KMS-11 (cell line): ENCODE data around the gene TMEM127.

ENCODE experiments used
- H2AFZ ChIP-seq: fragments of 200-600 bp; sonication (generic); 2 replicates; pipeline ENCODE4 v1.6.1; 2016; ENCODE audit warnings: antibody characterized with exemption, mixed run types, low read depth
- H3K27ac ChIP-seq: fragments of 200-600 bp; sonication (generic); 2 replicates; pipeline ENCODE4 v1.6.1; 2016; ENCODE audit warnings: mild to moderate bottlenecking, mixed run types
- H3K27me3 ChIP-seq: fragments of 200-600 bp; sonication (generic); 2 replicates; pipeline ENCODE4 v1.6.1; 2017; ENCODE audit warnings: mild to moderate bottlenecking, low read depth, mixed run types, moderate library complexity; ENCODE audit not compliant: insufficient read depth
- H3K36me3 ChIP-seq: fragments of 200-600 bp; sonication (generic); 2 replicates; pipeline ENCODE4 v1.6.1; 2017; ENCODE audit warnings: mild to moderate bottlenecking, mixed run types; ENCODE audit not compliant: insufficient read depth
- H3K4me1 ChIP-seq: fragments of 200-600 bp; sonication (generic); 2 replicates; pipeline ENCODE4 v1.6.1; 2016; ENCODE audit warnings: mild to moderate bottlenecking, low read depth, mixed run types; ENCODE audit not compliant: poor library complexity, severe bottlenecking
- H3K4me2 ChIP-seq: fragments of 200-600 bp; sonication (generic); 2 replicates; pipeline ENCODE4 v1.7.0; 2016; ENCODE audit warnings: mild to moderate bottlenecking, mixed run types
- H3K4me3 ChIP-seq: fragments of 200-600 bp; sonication (generic); IDR thresholded peaks from 2 replicates; pipeline ENCODE4 v1.6.1; 2017; ENCODE audit warnings: low read depth, low read length, mixed read lengths; ENCODE audit not compliant: insufficient read depth
- H3K79me2 ChIP-seq: fragments of 200-600 bp; sonication (generic); 2 replicates; pipeline ENCODE4 v1.6.1; 2016; ENCODE audit warnings: low read depth, mixed run types; ENCODE audit not compliant: insufficient read depth
- H3K9ac ChIP-seq: fragments of 200-600 bp; sonication (generic); 2 replicates; pipeline ENCODE4 v1.6.1; 2016; ENCODE audit warnings: mild to moderate bottlenecking, mixed run types
- H4K20me1 ChIP-seq: fragments of 200-600 bp; sonication (generic); 2 replicates; pipeline ENCODE4 v1.6.1; 2016; ENCODE audit warnings: mild to moderate bottlenecking, mixed run types; ENCODE audit not compliant: insufficient read depth
- CTCF ChIP-seq: fragments of 200-600 bp; sonication (generic); conservative IDR thresholded peaks from 2 replicates; pipeline ENCODE4 v1.6.1; 2017; ENCODE audit warnings: low read depth, mild to moderate bottlenecking, antibody characterized with exemption, low read length, moderate library complexity, mixed read lengths

Gene TMEM127

GRCh38 chr2:96251721-96252292 lies 14.0 kb downstream of the TMEM127 start:
- H3K36me3 ChIP-seq: no peaks in the 10 kb centered on the region
- H3K79me2 ChIP-seq: no peaks in the 10 kb centered on the region
- no peak overlapping the region for H2AFZ ChIP-seq
- H3K27ac ChIP-seq: no peak overlapping the region
- no peaks in the 10 kb centered on the region for H3K27me3 ChIP-seq
- H4K20me1 ChIP-seq: no peaks in the 10 kb centered on the region
- no peaks in the 10 kb centered on the region for H3K4me1 ChIP-seq
- H3K9ac ChIP-seq: no peak overlapping the region
- no peak for TF ChIP-seq CTCF
- H3K4me2 ChIP-seq: no peak overlapping the region
- H3K4me3 ChIP-seq: no peak overlapping the region

- Histone ChIP-seq H2AFZ (no peak overlapping the region), H3K79me2 (no peaks in the 10 kb centered on the region), H3K27me3 (no peaks in the 10 kb centered on the region), H3K27ac (no peak overlapping the region), H3K4me2 (no peak overlapping the region), H3K4me1 (peaks cover 6% of the 10 kb centered on the region), H3K36me3 (no peaks in the 10 kb centered on the region), H3K9ac (no peak overlapping the region), H4K20me1 (no peaks in the 10 kb centered on the region), H3K4me3 (no peak overlapping the region)
- no peak for TF ChIP-seq CTCF
Measured at GRCh38 chr2:96250188-96250587, 15.6 kb downstream of the TMEM127 start.

GRCh38 chr2:96249654-96250053 lies 16.1 kb downstream of the TMEM127 start:
- Histone ChIP-seq H3K36me3 (no peaks in the 10 kb centered on the region), H3K9ac (no peak overlapping the region), H3K27ac (no peak overlapping the region), H3K4me2 (no peak overlapping the region), H3K27me3 (no peaks in the 10 kb centered on the region), H3K79me2 (no peaks in the 10 kb centered on the region), H2AFZ (no peak overlapping the region), H3K4me1 (peaks cover 6% of the 10 kb centered on the region), H3K4me3 (no peak overlapping the region), H4K20me1 (no peaks in the 10 kb centered on the region)
- no peak for TF ChIP-seq CTCF

GRCh38 chr2:96248624-96249023 lies 17.2 kb downstream of the TMEM127 start:
- Histone ChIP-seq H3K79me2 (no peaks in the 10 kb centered on the region), H4K20me1 (no peaks in the 10 kb centered on the region), H3K4me2 (no peak overlapping the region), H3K36me3 (no peaks in the 10 kb centered on the region), H3K4me3 (no peak overlapping the region), H3K4me1 (peaks cover 6% of the 10 kb centered on the region), H3K27me3 (no peaks in the 10 kb centered on the region), H3K27ac (no peak overlapping the region), H2AFZ (no peak overlapping the region), H3K9ac (no peak overlapping the region)
- TF ChIP-seq CTCF: no peak
